ENCODE data around the gene UBC. TPM values are rescaled to one million over a fixed set of nuclear protein-coding genes. Genes with fewer than 3 reads are reported as not detected.
"Not testable (repeated sequence)": the region's sequence is repeated elsewhere in the genome, so short reads cannot be mapped to it uniquely, and the experiment has no call there.

Gene UBC
- polyA plus RNA-seq, 1 donor: 802 TPM

- peak; percentile 71 for DNase-seq
Observed at GRCh38 chr12:124913474-124914391, 717 bp downstream of the UBC start.

GRCh38 chr12:124912529-124913287 is 1.7 kb downstream of the UBC start:
- DNase-seq: not testable (repeated sequence)

GRCh38 chr12:124911521-124911920 is 2.9 kb downstream of the UBC start:
- DNase-seq: not testable (repeated sequence)

GRCh38 chr12:124910561-124911478 is 3.6 kb downstream of the UBC start:
- no peak for DNase-seq

GRCh38 chr12:124909831-124910560 is 4.5 kb downstream of the UBC start:
- no peak for DNase-seq

- peak; percentile 90 for DNase-seq
Observed at GRCh38 chr12:124906606-124907261, 7.7 kb downstream of the UBC start.

GRCh38 chr12:124904306-124905098 is 9.9 kb downstream of the UBC start:
- DNase-seq: peak; percentile 70

GRCh38 chr12:124902916-124903315 is 11.5 kb downstream of the UBC start:
- no peak for DNase-seq

- DNase-seq: no peak
Observed at GRCh38 chr12:124901003-124901402, 13.4 kb downstream of the UBC start.

- not testable (repeated sequence) for DNase-seq
Observed at GRCh38 chr12:124900345-124900795, 14.1 kb downstream of the UBC start.

- no peak for DNase-seq
Observed at GRCh38 chr12:124898923-124899294, 15.5 kb downstream of the UBC start.

- no peak for DNase-seq
Observed at GRCh38 chr12:124898200-124898922, 16.1 kb downstream of the UBC start.

- no peak for DNase-seq
Observed at GRCh38 chr12:124896461-124896860, 18.0 kb downstream of the UBC start.

GRCh38 chr12:124893792-124894516 is 20.5 kb downstream of the UBC start:
- DNase-seq: no peak

GRCh38 chr12:124888260-124888659 is 26.2 kb downstream of the UBC start:
- DNase-seq: peak; percentile 49

- not testable (repeated sequence) for DNase-seq
Observed at GRCh38 chr12:124887766-124888165, 26.7 kb downstream of the UBC start.

- no peak for DNase-seq
Observed at GRCh38 chr12:124884587-124885438, 29.6 kb downstream of the UBC start.

All from hindlimb muscle (tissue), 1 donor.